ENCODE results near the gene SDK1.

SDK1 gene

GRCh38 chr7:4006687-4007086 lies 705.6 kb downstream of the SDK1 start:
- Histone ChIP-seq H3K14ac (ENCODE audit: low read length in 2 of 2) (no peak overlapping the region), H4K91ac (ENCODE audit: low read length) (no peak overlapping the region)
- no peak for DNase-seq

GRCh38 chr7:4009211-4010060 lies 708.4 kb downstream of the SDK1 start:
- no peak overlapping the region for H4K8ac ChIP-seq (ENCODE audit: low read length)
- no peak for DNase-seq
- H2BK120ac ChIP-seq (ENCODE audit: low read depth, low read length): no peak overlapping the region
- H3K79me1 ChIP-seq (replicated peaks; ENCODE audit: low read length, poor library complexity, severe bottlenecking): no peaks in the 10 kb centered on the region
- no peak overlapping the region for H2BK15ac ChIP-seq (ENCODE audit: low read depth, poor library complexity, severe bottlenecking)
- H2BK12ac ChIP-seq (ENCODE audit: low read length in 2 of 2): no peak overlapping the region
- no peak overlapping the region for H3K27ac ChIP-seq (ENCODE audit: low read length, poor library complexity, severe bottlenecking)
- H3K9me3 ChIP-seq (ENCODE audit: control insufficient read depth, low read length): no peaks in the 10 kb centered on the region
- 93% methylated on average over 16 of the region's 16 CpGs for WGBS
- H2BK5ac ChIP-seq (ENCODE audit: low read depth, low read length, poor library complexity, severe bottlenecking): no peak overlapping the region
- no peak overlapping the region for H3K23ac ChIP-seq (ENCODE audit: low read length in 2 of 2)
- H4K91ac ChIP-seq (ENCODE audit: low read length): no peak overlapping the region
- H2AK5ac ChIP-seq (ENCODE audit: low read length, severe bottlenecking): no peak overlapping the region
- H3K27me3 ChIP-seq (ENCODE audit: control insufficient read depth in 1 of 2, insufficient read depth in 1 of 2, low read length in 2 of 2): no peaks in the 10 kb centered on the region
- peaks cover 0 to 6% of the 10 kb centered on the region in 2 experiments for H3K36me3 ChIP-seq (ENCODE audit: control insufficient read depth in 1 of 2, insufficient read depth in 2 of 2, low read depth in 1 of 2, low read length in 2 of 2)
- H3K4me1 ChIP-seq (ENCODE audit: control insufficient read depth, insufficient read depth, low read depth, low read length): peaks cover 6% of the 10 kb centered on the region
- H3K4me2 ChIP-seq (ENCODE audit: low read length, poor library complexity, severe bottlenecking): no peak overlapping the region
- no peak overlapping the region for H3K18ac ChIP-seq (ENCODE audit: low read depth in 1 of 2, low read length in 2 of 2)
- no peak overlapping the region for H3K9ac ChIP-seq (ENCODE audit: low read length)
- no peak overlapping the region for H2AFZ ChIP-seq (ENCODE audit: low read depth, low read length)
- no peak overlapping the region for H3K14ac ChIP-seq (ENCODE audit: low read length in 2 of 2)
- H3K4ac ChIP-seq (ENCODE audit: low read depth in 1 of 2, low read length in 2 of 2): no peak overlapping the region
- H3K4me3 ChIP-seq (ENCODE audit: insufficient read depth in 1 of 2, low read depth in 1 of 2, low read length in 2 of 2): no peak overlapping the region

More at GRCh38 chr7:4006687-4007086, 705.6 kb downstream of the SDK1 start:
- H3K18ac ChIP-seq (ENCODE audit: low read depth in 1 of 2, low read length in 2 of 2): no peak overlapping the region
- H3K9ac ChIP-seq (ENCODE audit: low read length): peak overlapping the region; percentile 62
- H3K4me3 ChIP-seq (ENCODE audit: insufficient read depth in 1 of 2, low read depth in 1 of 2, low read length in 2 of 2): no peak overlapping the region
- H3K4me2 ChIP-seq (ENCODE audit: low read length, poor library complexity, severe bottlenecking): no peak overlapping the region
- H3K9me3 ChIP-seq (ENCODE audit: control insufficient read depth, low read length): no peaks in the 10 kb centered on the region
- H3K4ac ChIP-seq (ENCODE audit: low read depth in 1 of 2, low read length in 2 of 2): no peak overlapping the region
- no peak overlapping the region for H2BK120ac ChIP-seq (ENCODE audit: low read depth, low read length)
- no peak overlapping the region for H2BK12ac ChIP-seq (ENCODE audit: low read length in 2 of 2)
- H3K36me3 ChIP-seq (ENCODE audit: control insufficient read depth in 1 of 2, insufficient read depth in 2 of 2, low read depth in 1 of 2, low read length in 2 of 2): peaks cover 0 to 6% of the 10 kb centered on the region in 2 experiments
- H4K8ac ChIP-seq (ENCODE audit: low read length): no peak overlapping the region
- H3K79me1 ChIP-seq (replicated peaks; ENCODE audit: low read length, poor library complexity, severe bottlenecking): no peaks in the 10 kb centered on the region
- no peak overlapping the region for H2BK5ac ChIP-seq (ENCODE audit: low read depth, low read length, poor library complexity, severe bottlenecking)
- peak overlapping the region; percentile 74 for H3K27ac ChIP-seq (ENCODE audit: low read length, poor library complexity, severe bottlenecking)
- no peak overlapping the region for H3K23ac ChIP-seq (ENCODE audit: low read length in 2 of 2)
- H2AFZ ChIP-seq (ENCODE audit: low read depth, low read length): no peak overlapping the region
- H3K4me1 ChIP-seq (ENCODE audit: control insufficient read depth, insufficient read depth, low read depth, low read length): peaks cover 6% of the 10 kb centered on the region
- 72% methylated on average over 11 of the region's 11 CpGs for WGBS
- H2BK15ac ChIP-seq (ENCODE audit: low read depth, poor library complexity, severe bottlenecking): no peak overlapping the region
- no peaks in the 10 kb centered on the region for H3K27me3 ChIP-seq (ENCODE audit: control insufficient read depth in 1 of 2, insufficient read depth in 1 of 2, low read length in 2 of 2)
- H2AK5ac ChIP-seq (ENCODE audit: low read length, severe bottlenecking): peak overlapping the region; percentile 67

- Histone ChIP-seq H3K4me3 (ENCODE audit: insufficient read depth in 1 of 2, low read depth in 1 of 2, low read length in 2 of 2) (no peak overlapping the region), H3K9me3 (ENCODE audit: control insufficient read depth, low read length) (no peaks in the 10 kb centered on the region), H2AK5ac (ENCODE audit: low read length, severe bottlenecking) (no peak overlapping the region), H2BK120ac (ENCODE audit: low read depth, low read length) (no peak overlapping the region), H3K4me2 (ENCODE audit: low read length, poor library complexity, severe bottlenecking) (no peak overlapping the region), H3K23ac (ENCODE audit: low read length in 2 of 2) (no peak overlapping the region), H2BK5ac (ENCODE audit: low read depth, low read length, poor library complexity, severe bottlenecking) (no peak overlapping the region), H2BK15ac (ENCODE audit: low read depth, poor library complexity, severe bottlenecking) (no peak overlapping the region), H3K9ac (ENCODE audit: low read length) (no peak overlapping the region), H2AFZ (ENCODE audit: low read depth, low read length) (no peak overlapping the region), H3K27ac (ENCODE audit: low read length, poor library complexity, severe bottlenecking) (no peak overlapping the region), H3K4ac (ENCODE audit: low read depth in 1 of 2, low read length in 2 of 2) (no peak overlapping the region), H3K4me1 (ENCODE audit: control insufficient read depth, insufficient read depth, low read depth, low read length) (peaks cover 6% of the 10 kb centered on the region), H2BK12ac (ENCODE audit: low read length in 2 of 2) (no peak overlapping the region), H4K8ac (ENCODE audit: low read length) (no peak overlapping the region), H3K18ac (ENCODE audit: low read depth in 1 of 2, low read length in 2 of 2) (no peak overlapping the region), H3K14ac (ENCODE audit: low read length in 2 of 2) (no peak overlapping the region), H3K36me3 (ENCODE audit: control insufficient read depth in 1 of 2, insufficient read depth in 2 of 2, low read depth in 1 of 2, low read length in 2 of 2) (peaks cover 0 to 6% of the 10 kb centered on the region in 2 experiments), H4K91ac (ENCODE audit: low read length) (no peak overlapping the region), H3K27me3 (ENCODE audit: control insufficient read depth in 1 of 2, insufficient read depth in 1 of 2, low read length in 2 of 2) (no peaks in the 10 kb centered on the region), H3K79me1 (replicated peaks; ENCODE audit: low read length, poor library complexity, severe bottlenecking) (no peaks in the 10 kb centered on the region)
- WGBS: 96% methylated on average over 10 of the region's 13 CpGs
- DNase-seq: no peak
Observed at GRCh38 chr7:4010061-4010605, 709.1 kb downstream of the SDK1 start.

GRCh38 chr7:4010923-4011656 lies 710.0 kb downstream of the SDK1 start:
- H3K14ac ChIP-seq (ENCODE audit: low read length in 2 of 2): no peak overlapping the region
- DNase-seq: no peak
- 86% methylated on average over 30 of the region's 30 CpGs for WGBS

More at GRCh38 chr7:4010923-4011656, 710.0 kb downstream of the SDK1 start:
- peaks cover 3 to 14% of the 10 kb centered on the region in 2 experiments for H3K36me3 ChIP-seq (ENCODE audit: control insufficient read depth in 1 of 2, insufficient read depth in 2 of 2, low read depth in 1 of 2, low read length in 2 of 2)
- H3K4ac ChIP-seq (ENCODE audit: low read depth in 1 of 2, low read length in 2 of 2): no peak overlapping the region
- no peak overlapping the region for H3K4me2 ChIP-seq (ENCODE audit: low read length, poor library complexity, severe bottlenecking)
- H3K18ac ChIP-seq (ENCODE audit: low read depth in 1 of 2, low read length in 2 of 2): no peak overlapping the region
- H3K9ac ChIP-seq (ENCODE audit: low read length): no peak overlapping the region
- H2BK5ac ChIP-seq (ENCODE audit: low read depth, low read length, poor library complexity, severe bottlenecking): no peak overlapping the region
- H3K23ac ChIP-seq (ENCODE audit: low read length in 2 of 2): no peak overlapping the region
- H2AK5ac ChIP-seq (ENCODE audit: low read length, severe bottlenecking): no peak overlapping the region
- peaks cover 5% of the 10 kb centered on the region for H3K4me1 ChIP-seq (ENCODE audit: control insufficient read depth, insufficient read depth, low read depth, low read length)
- H2AFZ ChIP-seq (ENCODE audit: low read depth, low read length): no peak overlapping the region
- no peaks in the 10 kb centered on the region for H3K9me3 ChIP-seq (ENCODE audit: control insufficient read depth, low read length)
- H4K8ac ChIP-seq (ENCODE audit: low read length): no peak overlapping the region
- no peak overlapping the region for H2BK15ac ChIP-seq (ENCODE audit: low read depth, poor library complexity, severe bottlenecking)
- H3K27ac ChIP-seq (ENCODE audit: low read length, poor library complexity, severe bottlenecking): no peak overlapping the region
- H3K27me3 ChIP-seq (ENCODE audit: control insufficient read depth in 1 of 2, insufficient read depth in 1 of 2, low read length in 2 of 2): no peaks in the 10 kb centered on the region
- no peak overlapping the region for H4K91ac ChIP-seq (ENCODE audit: low read length)
- no peak overlapping the region for H2BK12ac ChIP-seq (ENCODE audit: low read length in 2 of 2)
- no peaks in the 10 kb centered on the region for H3K79me1 ChIP-seq (replicated peaks; ENCODE audit: low read length, poor library complexity, severe bottlenecking)
- no peak overlapping the region for H3K4me3 ChIP-seq (ENCODE audit: insufficient read depth in 1 of 2, low read depth in 1 of 2, low read length in 2 of 2)
- H2BK120ac ChIP-seq (ENCODE audit: low read depth, low read length): no peak overlapping the region

All from mesenchymal stem cell (in vitro differentiated cells and primary cell).